ENCODE measurements around the gene LLGL2.

Gene LLGL2

DNA sequence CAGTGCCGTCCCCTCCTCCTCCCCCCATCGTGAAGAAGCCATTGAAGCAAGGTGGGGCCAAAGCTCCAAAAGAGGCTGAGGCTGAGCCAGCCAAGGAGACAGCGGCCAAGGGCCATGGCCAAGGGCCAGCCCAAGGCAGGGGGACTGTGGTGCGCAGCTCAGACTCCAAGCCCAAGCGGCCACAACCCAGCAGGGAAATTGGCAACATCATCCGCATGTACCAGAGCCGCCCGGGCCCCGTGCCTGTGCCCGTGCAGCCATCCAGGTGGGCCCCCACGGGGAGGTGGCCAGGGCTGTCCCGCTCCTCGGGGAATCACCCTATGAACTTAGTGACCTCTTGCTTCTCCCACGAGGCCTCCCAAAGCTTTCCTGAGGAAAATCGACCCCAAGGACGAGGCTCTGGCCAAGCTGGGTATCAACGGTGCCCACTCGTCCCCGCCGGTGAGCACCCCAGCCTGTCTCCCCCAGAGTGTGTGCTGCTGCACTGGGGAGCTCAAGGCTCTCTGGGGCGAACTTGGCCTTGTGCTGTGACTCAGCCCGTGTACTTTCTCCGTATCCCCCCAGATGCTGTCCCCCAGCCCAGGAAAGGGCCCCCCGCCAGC, 91.1 kb downstream of the LLGL2 start:
- DNase-seq, result no peak

DNA sequence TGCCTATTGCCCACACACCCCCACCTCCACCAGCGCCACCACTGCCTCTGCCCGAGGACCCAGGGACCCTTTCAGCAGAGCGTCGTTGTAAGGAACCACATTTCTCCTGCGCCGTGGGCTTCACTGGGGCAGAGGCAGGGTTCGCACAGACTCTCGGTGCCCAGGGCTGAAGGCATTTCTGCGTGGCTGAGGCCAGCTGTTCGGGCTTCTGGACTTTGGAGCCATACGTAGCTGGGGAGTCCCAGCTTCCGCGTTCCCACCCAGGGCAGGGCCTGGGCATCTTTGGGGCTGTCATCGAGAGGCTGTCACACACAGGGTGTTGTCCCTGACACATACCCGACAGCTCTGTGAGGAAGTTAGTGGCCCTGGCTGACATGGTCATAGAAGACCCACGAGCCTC, 91.7 kb downstream of the LLGL2 start:
- no peak for DNase-seq

DNA sequence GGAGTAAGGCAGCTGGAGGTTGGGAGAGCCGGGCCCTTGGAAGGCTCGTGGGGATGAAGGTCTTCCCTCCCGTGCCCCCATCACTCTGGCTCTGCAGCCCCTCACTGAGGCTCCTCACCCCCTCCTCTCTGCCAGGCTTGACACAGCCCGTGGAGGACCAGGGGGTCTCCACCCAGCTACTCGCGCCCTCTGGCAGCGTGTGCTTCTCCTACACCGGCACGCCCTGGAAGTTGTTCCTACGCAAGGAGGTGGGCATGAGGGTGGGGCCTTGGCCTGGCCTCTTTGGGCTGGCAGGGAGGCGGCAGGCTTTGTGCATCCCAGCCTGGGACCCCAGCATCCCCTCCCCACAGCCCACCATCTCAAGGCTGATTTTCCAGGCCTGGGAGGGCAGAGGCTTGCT, 92.2 kb downstream of the LLGL2 start:
- DNase-seq, result no peak

DNA sequence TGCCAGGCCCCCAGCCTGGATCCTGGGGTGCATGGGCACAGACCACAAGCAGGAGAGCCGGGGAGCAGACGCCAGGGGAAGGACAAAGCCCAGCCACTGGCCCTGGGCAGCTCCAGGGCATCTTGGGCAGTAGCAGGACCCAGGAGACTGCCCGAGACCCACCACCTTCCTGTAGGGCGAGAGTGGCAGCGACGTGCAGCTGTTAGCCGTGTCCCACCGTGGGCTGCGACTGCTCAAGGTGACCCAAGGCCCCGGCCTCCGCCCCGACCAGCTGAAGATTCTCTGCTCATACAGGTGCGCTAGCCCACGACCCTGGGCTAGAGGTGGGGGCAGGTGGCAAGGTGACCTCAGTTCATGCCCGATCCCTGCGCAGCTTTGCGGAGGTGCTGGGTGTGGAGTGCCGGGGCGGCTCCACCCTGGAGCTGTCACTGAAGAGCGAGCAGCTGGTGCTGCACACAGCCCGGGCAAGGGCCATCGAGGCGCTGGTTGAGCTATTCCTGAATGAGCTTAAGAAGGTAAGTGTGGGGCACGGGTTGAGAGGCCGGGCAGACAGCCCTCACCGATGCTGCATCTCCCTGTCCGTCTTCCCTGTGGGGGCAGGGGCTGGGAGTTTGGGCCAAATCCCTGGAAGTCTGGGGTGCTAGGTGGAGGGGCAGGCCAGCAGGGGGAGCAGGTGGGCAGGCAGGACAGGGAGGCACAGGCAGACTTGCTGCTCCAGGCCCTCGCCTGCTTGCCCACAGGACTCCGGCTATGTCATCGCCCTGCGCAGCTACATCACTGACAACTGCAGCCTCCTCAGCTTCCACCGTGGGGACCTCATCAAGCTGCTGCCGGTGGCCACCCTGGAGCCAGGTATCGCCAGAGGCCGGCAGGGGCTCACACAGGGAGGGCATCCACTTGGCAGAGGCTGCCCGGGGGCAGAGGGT, 94.3 kb downstream of the LLGL2 start:
- no peak for DNase-seq

DNA sequence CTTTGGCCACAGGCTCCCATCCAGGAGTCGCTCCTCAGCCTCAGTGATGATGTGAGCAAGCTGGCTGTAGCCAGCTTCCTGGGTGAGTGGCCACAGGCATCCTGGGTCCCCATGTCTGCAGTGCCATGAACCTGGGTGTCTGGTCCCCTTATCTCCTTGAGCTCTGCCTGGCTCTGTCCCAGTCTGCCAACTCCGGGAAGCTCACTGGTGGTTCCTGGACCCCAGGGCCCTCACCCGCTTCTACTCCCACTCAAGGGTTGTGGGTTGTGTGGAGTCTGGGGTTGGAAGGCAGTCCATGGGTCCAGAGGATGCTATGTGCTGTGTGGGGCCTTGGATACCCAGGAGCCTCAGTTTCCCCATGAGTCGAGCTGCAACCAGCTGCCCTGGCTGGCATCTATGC, 96.0 kb downstream of the LLGL2 start:
- DNase-seq, result no peak

DNA sequence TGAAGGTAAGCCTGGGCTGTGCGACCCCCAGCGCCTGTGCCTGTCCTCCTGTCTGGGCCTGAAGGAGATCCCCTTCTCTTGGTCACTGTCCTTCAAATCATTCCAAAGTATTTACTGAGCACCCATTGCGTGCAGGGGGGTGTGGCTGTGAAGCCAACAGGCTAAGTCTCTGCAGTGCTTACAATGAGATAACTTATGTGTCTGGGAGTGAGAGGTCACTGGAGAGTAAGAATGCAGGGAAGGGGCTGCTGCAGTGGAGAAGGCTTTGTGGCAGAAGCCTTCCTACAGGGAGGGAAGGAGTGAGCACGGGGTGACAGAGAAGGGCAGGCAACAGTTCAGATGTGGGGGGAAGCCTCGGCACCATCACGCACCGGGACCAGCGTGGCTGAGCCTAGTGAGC, 96.6 kb downstream of the LLGL2 start:
- DNase-seq, result no peak

DNA sequence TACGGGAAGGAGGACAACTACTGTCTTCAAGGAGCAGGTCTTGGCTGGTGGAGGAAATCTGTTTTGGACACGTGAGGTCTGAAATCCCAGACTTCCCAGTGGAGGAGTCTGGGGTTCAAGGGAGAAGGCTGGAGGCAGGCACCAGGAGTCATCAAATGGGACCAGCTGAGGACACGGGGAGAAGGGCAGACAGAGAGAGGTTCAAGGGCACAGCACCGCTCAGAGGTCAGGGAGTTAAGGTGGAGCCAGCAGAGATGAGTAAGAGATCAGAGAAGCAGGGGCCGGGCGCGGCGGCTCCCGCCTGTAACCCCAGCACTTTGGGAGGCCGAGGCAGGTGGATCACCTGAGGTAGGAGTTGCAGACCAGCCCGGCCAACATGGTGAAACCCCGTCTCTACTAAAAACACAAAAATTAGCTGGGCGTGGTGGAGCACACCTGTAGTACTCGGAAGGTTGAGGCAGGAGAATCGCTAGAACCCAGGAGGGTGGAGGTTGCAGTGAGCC, 97.3 kb downstream of the LLGL2 start:
- no peak for DNase-seq

DNA sequence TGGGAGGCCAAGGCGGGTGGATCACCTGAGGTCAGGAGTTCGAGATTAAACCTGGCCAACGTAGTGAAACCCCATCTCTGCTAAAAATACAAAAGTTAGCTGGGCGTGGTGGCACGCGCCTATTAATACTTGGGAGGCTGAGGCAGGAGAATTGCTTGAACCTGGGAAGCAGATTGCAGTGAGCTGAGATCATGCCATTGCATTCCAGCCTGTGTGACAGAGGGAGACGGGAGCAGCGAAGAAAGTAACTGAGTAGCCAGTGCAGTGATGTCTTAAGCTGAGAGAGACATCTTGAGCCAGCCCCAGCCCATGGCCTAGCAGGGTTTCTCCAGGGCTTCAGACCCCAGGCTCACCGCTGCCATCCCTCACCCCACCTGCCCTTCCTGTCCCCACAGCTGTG, 97.9 kb downstream of the LLGL2 start:
- no peak for DNase-seq

DNA sequence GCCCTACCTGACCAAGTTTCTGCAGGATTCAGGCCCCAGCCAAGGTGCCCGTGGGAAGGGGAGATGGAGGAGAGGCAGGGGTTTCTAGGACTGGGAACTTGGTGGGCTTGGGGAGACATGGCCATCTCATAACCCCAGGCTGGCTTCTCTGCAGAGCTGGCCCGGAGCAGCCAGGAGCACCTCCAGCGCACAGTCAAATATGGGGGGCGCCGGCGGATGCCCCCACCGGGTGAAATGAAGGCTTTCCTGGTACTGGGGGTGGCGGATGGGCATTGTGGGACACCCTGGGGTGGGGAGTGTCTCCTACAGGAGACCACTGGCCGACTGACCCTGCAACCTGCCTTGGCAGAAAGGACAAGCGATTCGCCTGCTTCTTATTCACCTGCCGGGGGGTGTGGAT, 98.5 kb downstream of the LLGL2 start:
- DNase-seq, result no peak
